IPS-20b (cell line): ENCODE data around the gene TBC1D3C.
"Not testable (repeated sequence)": the region's sequence is repeated elsewhere in the genome, so short reads cannot be mapped to it uniquely, and the experiment has no call there.

Source experiments
- H3K27ac ChIP-seq: one replicate; pipeline ENCODE4 v1.5.1; 2013; ENCODE audit warnings: low read length
- H3K27me3 ChIP-seq: 2 replicates; pipeline ENCODE4 v1.6.1; 2013; ENCODE audit warnings: mild to moderate bottlenecking, low read length, inconsistent platforms; ENCODE audit not compliant: insufficient read depth
- H3K36me3 ChIP-seq: 2 replicates; pipeline ENCODE4 v1.6.1; 2013; ENCODE audit warnings: low read depth, mild to moderate bottlenecking, inconsistent platforms, low read length, moderate library complexity; ENCODE audit not compliant: insufficient read depth
- H3K4me1 ChIP-seq: 2 replicates; pipeline ENCODE4 v1.6.1; 2013; ENCODE audit warnings: mild to moderate bottlenecking, control low read depth, inconsistent platforms, low read length, moderate library complexity; ENCODE audit not compliant: insufficient read depth
- H3K4me3 ChIP-seq: 2 replicates; pipeline ENCODE4 v1.5.1; 2013; ENCODE audit warnings: mild to moderate bottlenecking, low read length, inconsistent platforms
- H3K9ac ChIP-seq: 2 replicates; pipeline ENCODE4 v1.6.1; 2013; ENCODE audit warnings: low read depth, mild to moderate bottlenecking, inconsistent platforms, low read length, moderate library complexity
- H3K9me3 ChIP-seq: 2 replicates; pipeline ENCODE4 v1.6.1; 2013; ENCODE audit warnings: mild to moderate bottlenecking, low read depth, low read length, inconsistent platforms; ENCODE audit not compliant: insufficient read depth

The TBC1D3C gene

GRCh38 chr17:38068534-38068933 is at the start of gene TBC1D3C:
TSS of gene TBC1D3C (minus strand) at chr17:38068634. CDS start at chr17:38067066, 1,568 bp downstream.
- not testable (repeated sequence) for H3K4me3 ChIP-seq, H3K27ac ChIP-seq, H3K4me1 ChIP-seq, H3K9me3 ChIP-seq, H3K36me3 ChIP-seq, H3K27me3 ChIP-seq, H3K9ac ChIP-seq

GRCh38 chr17:38099262-38099661 is 30.8 kb upstream of the TBC1D3C start:
- H3K9me3 ChIP-seq, H3K36me3 ChIP-seq, H3K4me3 ChIP-seq, H3K4me1 ChIP-seq, H3K9ac ChIP-seq, H3K27me3 ChIP-seq, H3K27ac ChIP-seq: not testable (repeated sequence)

- H3K27me3 ChIP-seq, H3K36me3 ChIP-seq, H3K4me3 ChIP-seq, H3K9me3 ChIP-seq, H3K9ac ChIP-seq, H3K4me1 ChIP-seq, H3K27ac ChIP-seq: not testable (repeated sequence)
These were observed 25.7 kb upstream of the TBC1D3C start for GRCh38 chr17:38094059-38094694.

DNA sequence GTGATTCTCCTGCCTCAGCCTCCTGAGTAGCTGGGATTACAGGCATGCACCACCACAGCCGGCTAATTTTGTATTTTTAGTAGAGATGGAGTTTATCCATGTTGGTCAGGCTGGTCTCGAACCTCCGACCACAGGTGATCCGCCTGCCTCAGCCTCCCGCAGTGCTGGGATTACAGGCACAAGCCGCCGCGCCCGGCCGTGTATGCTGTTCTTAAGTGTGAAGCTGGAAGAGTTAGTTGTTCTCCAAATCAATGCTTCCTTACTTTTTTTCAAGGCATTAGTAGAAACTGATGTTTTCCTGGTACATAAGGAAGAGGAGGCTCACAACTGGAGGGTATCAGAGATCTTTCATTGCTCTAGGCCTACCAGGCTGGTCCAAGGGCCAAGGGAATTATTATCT is 19.7 kb upstream of the TBC1D3C start:
- H3K4me3 ChIP-seq, H3K4me1 ChIP-seq, H3K27ac ChIP-seq, H3K36me3 ChIP-seq, H3K27me3 ChIP-seq, H3K9ac ChIP-seq, H3K9me3 ChIP-seq: not testable (repeated sequence)

- H3K4me3 ChIP-seq, H3K4me1 ChIP-seq, H3K9ac ChIP-seq, H3K9me3 ChIP-seq, H3K36me3 ChIP-seq, H3K27ac ChIP-seq, H3K27me3 ChIP-seq: not testable (repeated sequence)
These were observed 18.9 kb upstream of the TBC1D3C start for GRCh38 chr17:38087344-38087743.
